Adipocyte (in vitro differentiated cells): ENCODE measurements around the gene PACS2.

Experiments
- DNase-seq: peaks from one replicate; pipeline ENCODE4 v3.0.0-alpha.2; 2015; ENCODE audit warnings: low read depth
- H3K27me3 ChIP-seq: replicated peaks from 2 replicates; pipeline ENCODE4 v1.7.0; 2013; ENCODE audit warnings: mild to moderate bottlenecking, low read length, moderate library complexity; ENCODE audit not compliant: control insufficient read depth, insufficient read depth
- H3K36me3 ChIP-seq: 2 replicates; pipeline ENCODE4 v1.7.0; 2013; ENCODE audit warnings: low read length, mild to moderate bottlenecking, moderate library complexity; ENCODE audit not compliant: control insufficient read depth, insufficient read depth, severe bottlenecking
- H3K4me1 ChIP-seq: 2 replicates; pipeline ENCODE4 v1.7.0; 2013; ENCODE audit warnings: mild to moderate bottlenecking, low read length, moderate library complexity; ENCODE audit not compliant: control insufficient read depth, insufficient read depth
- H3K4me3 ChIP-seq: 2 replicates; pipeline ENCODE4 v1.7.0; 2013; ENCODE audit warnings: mild to moderate bottlenecking, low read length, moderate library complexity
- H3K9ac ChIP-seq: 2 replicates; pipeline ENCODE4 v1.7.0; 2013; ENCODE audit warnings: mild to moderate bottlenecking, low read length, moderate library complexity
- H3K9me3 ChIP-seq: 2 replicates; pipeline ENCODE4 v1.7.0; 2013; ENCODE audit warnings: mild to moderate bottlenecking, low read length, moderate library complexity; ENCODE audit not compliant: control insufficient read depth

The PACS2 gene

DNA sequence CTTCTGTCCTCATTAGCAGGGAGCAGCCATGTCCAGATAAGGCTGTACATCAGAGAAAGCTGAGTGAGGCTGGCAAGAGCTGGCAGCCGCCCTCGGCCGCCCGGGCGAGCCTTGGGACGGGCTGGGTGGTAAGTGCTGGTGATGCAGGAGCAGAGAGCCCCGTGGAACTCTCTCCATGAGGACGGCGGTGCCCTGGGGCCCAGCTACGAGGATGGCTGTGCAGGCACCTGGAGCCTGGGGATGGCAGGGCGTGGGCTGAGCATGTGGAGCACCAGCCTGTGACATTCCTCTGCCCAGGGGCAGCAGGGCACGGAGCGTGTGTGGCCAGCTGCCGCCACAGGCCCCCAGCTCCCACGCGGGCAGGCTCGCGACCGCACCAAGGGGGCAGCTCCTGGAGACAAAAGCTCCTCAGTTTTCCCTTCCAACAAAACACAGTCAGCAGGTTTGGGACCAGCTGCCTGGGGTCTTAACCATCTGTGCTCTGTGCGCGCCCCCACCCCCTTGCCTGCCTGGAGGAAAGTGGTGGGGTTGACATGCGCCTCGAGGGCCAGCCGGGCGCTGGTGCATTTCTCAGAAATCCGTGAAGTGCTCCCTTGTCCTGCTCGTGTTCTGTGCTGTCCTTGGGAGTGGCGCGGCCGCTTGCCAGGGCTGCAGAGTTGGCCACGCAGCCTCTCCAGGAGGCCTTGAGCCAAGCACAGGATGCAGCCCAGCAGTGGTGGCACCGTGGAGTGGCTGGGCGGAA lies 21.4 kb downstream of the PACS2 start:
- H3K36me3 ChIP-seq = no peaks in the 10 kb centered on the region
- H3K27me3 ChIP-seq = no peaks in the 10 kb centered on the region
- H3K4me3 ChIP-seq = no peak overlapping the region
- H3K9me3 ChIP-seq = no peaks in the 10 kb centered on the region
- peaks cover 10% of the 10 kb centered on the region for H3K4me1 ChIP-seq
- DNase-seq = no peak
- H3K9ac ChIP-seq = no peak overlapping the region

DNA sequence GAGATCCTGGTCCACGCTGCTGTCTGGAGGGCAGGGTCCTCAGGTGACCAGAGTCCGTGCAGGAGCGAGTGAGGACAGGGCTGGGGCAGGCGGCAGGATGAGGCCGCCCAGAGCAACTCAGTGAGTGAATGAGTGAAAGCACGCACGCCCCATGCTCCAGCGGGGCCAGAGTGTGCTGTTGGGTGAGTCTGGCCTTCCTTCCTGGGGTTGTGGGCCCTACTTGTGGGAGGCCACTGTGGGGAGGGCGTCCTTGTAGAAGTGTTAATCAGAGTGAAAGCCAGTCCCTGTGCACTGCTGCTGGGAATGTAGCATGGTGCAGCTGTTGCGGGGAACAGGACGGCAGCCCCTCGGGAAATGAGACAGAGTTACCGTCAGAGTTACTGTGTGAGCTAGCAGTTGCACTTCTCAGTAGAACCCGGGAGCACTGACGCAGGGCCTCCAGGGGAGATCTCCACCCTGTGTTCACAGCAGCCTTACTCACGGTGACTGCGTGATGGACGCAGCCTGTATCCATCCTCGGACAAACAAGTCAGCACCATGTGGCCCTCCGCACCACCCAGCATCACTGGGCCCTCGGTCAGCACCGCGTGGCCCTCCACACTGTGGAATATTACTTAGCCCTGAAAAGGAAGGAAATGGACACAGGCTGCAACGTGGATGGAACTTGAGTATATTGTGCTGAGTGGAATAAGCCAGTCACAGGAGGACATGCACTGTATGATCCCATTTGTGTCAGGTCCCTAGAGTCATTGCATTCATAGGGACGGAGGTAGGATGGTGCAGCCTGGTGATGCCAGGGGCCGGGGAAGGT lies 22.1 kb downstream of the PACS2 start:
- H3K9me3 ChIP-seq = no peaks in the 10 kb centered on the region
- H3K4me1 ChIP-seq = peaks cover 18% of the 10 kb centered on the region
- no peak for DNase-seq
- H3K36me3 ChIP-seq = no peaks in the 10 kb centered on the region
- H3K9ac ChIP-seq = no peak overlapping the region
- no peak overlapping the region for H3K4me3 ChIP-seq
- H3K27me3 ChIP-seq = no peaks in the 10 kb centered on the region

DNA sequence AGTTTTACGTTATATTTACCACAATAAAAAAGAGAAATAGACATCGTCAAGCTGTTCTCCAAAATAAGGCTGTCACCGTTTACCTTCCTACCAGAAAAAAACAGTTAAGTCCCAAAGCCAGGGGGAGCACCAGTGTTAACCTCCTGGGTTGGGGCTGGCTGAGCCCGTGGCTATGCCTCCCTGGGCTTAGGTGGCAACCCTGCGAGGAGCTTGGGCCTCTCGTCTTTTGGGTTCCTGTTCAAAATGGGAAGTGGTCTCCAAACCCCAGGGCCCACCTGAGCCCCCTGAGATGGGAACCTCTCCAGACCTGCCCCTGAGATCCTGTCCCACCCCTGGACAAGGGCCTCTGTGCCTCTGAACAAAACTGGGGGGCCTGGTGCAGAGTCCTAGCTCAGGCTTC lies 22.9 kb downstream of the PACS2 start:
- Histone ChIP-seq H3K36me3 (no peaks in the 10 kb centered on the region), H3K9ac (no peak overlapping the region), H3K9me3 (no peaks in the 10 kb centered on the region), H3K4me1 (peaks cover 22% of the 10 kb centered on the region), H3K4me3 (no peak overlapping the region), H3K27me3 (no peaks in the 10 kb centered on the region)
- no peak for DNase-seq

DNA sequence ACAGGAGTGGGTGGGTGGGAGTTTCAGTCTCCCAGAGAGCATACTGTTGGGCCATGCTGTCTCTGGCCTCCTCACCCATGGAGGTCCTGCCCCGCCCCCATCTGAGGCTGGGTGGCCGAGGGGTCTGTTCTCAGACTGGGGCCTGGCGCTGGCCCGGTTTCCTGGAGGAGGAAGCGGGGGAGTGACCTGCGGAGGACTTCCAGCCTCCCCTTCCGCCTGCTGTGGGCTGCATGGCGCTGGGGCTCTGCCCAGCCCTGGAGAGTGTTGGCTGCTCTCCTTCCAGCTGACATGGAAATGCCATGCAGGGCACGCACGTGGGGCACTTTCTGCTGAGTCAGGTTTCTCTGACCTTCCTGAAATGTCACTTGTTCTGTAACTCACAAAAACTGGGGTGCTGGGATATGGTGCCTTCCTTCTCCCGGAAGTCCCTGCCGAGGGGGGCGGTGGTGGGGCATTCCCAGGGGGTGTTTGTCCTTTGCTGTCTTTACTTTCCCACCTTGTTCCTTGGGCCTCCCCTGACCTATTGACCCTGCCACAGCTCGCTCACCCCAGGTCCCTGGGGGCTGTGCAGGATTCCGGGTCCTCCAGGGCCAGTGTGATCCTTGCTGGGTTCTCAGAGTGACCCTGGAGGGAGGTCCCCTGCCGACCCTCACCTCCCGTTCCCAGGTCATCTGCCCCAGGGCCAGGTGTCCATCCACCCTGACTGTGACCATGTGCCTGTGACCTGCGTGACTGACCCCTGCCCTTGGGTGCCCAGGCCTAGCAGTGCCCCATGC lies 23.6 kb downstream of the PACS2 start:
- Histone ChIP-seq H3K9me3 (no peaks in the 10 kb centered on the region), H3K9ac (no peak overlapping the region), H3K4me3 (no peak overlapping the region), H3K4me1 (peaks cover 22% of the 10 kb centered on the region), H3K36me3 (no peaks in the 10 kb centered on the region), H3K27me3 (no peaks in the 10 kb centered on the region)
- no peak for DNase-seq

DNA sequence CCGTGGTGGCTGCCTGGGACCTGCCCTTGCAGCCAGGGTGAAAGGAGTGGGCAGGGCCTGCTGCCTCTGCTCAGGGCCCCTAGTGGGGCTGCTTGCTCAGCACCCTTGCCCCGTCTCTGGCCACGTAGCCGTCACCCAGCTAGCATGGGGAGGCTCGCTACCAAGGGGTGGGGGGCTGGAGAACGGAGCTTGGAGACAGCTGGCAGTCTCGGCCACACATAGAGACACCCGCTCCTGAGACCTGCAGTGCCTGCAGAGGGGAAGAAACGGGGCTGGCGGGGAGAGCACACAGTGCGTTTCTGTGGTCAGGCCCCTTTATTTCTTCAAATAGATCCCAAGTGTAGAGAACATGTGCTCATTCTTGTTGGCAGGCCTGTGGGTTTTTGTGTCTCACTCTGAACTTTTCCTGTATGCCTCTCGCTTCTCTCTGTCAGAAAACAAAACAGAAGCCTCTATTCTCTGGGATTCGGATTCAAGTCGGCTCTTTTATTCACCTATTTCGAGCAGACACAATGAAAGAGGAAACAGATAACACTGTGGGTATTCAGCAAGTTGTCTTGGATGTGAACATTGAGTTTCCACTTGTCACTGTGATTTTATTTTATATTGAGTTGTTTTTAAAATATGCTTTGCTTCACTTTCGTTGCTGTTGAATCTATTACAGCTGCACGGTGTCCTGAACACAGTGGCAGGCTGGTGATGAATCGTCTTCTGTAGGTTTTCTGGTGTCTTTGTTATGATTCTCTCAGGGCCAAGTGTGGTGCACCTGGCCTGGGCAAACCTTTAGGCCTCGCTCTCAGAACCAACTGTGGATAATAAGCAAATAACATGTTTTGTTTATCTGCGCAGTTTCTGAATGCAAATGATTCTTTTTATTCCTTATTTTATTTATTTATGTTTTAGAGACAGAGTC lies 26.5 kb downstream of the PACS2 start:
- no peak overlapping the region for H3K4me3 ChIP-seq
- H3K9ac ChIP-seq = peak overlapping the region; percentile 70
- H3K36me3 ChIP-seq = no peaks in the 10 kb centered on the region
- H3K9me3 ChIP-seq = no peaks in the 10 kb centered on the region
- H3K4me1 ChIP-seq = peaks cover 22% of the 10 kb centered on the region
- no peaks in the 10 kb centered on the region for H3K27me3 ChIP-seq
- DNase-seq = no peak

DNA sequence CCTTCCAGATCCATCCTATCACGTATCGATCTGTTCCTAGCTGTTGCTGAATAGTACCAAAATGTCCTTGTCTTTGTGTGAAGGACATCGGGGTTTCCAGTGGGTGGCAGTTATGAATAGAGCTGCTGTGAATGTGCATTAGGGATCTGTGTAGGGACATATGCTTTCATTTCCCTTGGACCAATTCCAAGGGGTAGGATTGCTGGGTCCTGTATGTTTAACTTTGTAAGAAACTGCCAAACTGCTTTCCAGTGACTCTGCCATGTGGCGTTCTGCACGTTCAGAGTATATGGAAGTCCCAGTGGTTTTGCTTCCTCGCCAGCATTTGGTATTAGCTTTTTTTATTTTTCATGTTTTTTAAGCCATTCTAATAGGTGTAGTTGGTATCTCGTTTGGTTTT lies 28.6 kb downstream of the PACS2 start:
- H3K9me3 ChIP-seq = no peaks in the 10 kb centered on the region
- no peak overlapping the region for H3K4me3 ChIP-seq
- no peaks in the 10 kb centered on the region for H3K36me3 ChIP-seq
- no peaks in the 10 kb centered on the region for H3K27me3 ChIP-seq
- peaks cover 18% of the 10 kb centered on the region for H3K4me1 ChIP-seq
- no peak for DNase-seq
- H3K9ac ChIP-seq = no peak overlapping the region

DNA sequence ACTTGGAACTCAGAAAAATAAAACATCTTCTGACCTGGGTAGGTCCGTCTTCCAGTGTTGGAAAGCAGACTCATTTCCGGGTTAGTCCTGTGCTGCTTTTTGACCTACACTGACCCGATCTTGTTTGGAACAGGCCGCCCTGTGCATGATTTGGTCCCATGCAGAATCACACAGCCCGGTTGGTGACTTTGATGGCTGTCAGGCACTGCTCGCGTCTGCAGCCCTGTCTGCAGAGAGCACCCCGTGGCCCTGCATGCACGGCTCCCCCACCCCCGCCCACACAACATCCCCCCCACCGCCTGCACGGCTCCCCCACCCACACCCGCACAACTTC lies 31.6 kb downstream of the PACS2 start:
- DNase-seq = no peak
- Histone ChIP-seq H3K4me3 (no peak overlapping the region), H3K4me1 (peaks cover 10% of the 10 kb centered on the region), H3K36me3 (no peaks in the 10 kb centered on the region), H3K9ac (no peak overlapping the region), H3K9me3 (no peaks in the 10 kb centered on the region), H3K27me3 (no peaks in the 10 kb centered on the region)

DNA sequence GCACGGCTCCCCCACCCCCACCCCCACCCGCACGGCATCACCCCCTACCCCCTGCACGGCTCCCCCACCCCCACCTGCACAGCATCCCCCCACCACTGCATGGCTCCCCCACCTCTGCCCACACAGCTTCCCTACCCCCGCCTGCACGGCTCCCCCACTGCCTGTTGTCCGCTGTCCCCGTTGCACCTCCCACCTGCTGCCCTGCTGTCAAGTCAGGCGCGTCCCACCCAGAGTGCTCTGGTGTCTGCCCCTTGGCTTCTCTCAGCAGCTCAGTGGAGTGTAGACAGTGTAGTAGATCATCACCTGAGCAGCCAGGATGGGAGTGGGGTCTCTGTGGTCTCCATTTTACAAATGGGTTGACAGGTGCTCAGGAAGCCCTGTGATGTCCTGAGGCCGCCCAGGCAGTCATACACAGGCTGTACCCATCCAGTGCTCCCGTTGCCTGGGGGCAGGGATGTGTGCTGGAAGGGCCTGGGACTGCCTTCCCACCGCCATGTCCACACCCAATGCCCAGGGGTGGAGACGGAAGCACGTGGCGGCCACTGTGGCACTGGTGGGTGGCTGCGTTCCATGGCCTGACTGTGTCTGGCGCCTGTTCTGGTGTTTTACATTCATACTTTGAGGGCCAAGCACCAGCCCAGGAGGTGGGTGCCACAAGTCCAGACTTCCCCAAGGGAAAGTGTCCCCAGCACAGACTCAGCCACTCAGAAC lies 32.5 kb downstream of the PACS2 start:
- H3K9ac ChIP-seq = no peak overlapping the region
- peaks cover 5% of the 10 kb centered on the region for H3K4me1 ChIP-seq
- no peaks in the 10 kb centered on the region for H3K9me3 ChIP-seq
- H3K4me3 ChIP-seq = no peak overlapping the region
- no peaks in the 10 kb centered on the region for H3K36me3 ChIP-seq
- H3K27me3 ChIP-seq = no peaks in the 10 kb centered on the region
- DNase-seq = no peak

DNA sequence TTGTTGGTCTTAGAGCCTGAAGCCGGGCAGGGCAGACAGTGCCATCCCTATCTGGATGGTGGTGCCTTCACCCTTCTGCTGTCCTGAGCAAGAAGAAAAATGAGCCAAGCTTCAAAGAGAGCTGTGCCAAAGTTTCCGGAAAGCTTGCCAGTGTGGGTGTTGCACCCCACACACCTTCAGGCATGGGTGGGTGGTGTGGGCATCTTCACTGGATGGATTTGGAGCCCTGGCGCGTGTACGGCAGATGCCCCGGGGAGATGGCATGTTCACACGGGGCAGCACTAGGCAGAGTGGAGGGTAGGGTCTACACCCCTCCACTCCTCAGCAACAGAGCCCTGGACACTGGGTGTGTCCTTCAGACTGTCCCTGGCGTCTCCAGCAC lies 33.0 kb downstream of the PACS2 start:
- H3K9me3 ChIP-seq = no peaks in the 10 kb centered on the region
- H3K27me3 ChIP-seq = no peaks in the 10 kb centered on the region
- H3K4me3 ChIP-seq = no peak overlapping the region
- peaks cover 4% of the 10 kb centered on the region for H3K4me1 ChIP-seq
- DNase-seq = no peak
- H3K9ac ChIP-seq = no peak overlapping the region
- no peaks in the 10 kb centered on the region for H3K36me3 ChIP-seq

DNA sequence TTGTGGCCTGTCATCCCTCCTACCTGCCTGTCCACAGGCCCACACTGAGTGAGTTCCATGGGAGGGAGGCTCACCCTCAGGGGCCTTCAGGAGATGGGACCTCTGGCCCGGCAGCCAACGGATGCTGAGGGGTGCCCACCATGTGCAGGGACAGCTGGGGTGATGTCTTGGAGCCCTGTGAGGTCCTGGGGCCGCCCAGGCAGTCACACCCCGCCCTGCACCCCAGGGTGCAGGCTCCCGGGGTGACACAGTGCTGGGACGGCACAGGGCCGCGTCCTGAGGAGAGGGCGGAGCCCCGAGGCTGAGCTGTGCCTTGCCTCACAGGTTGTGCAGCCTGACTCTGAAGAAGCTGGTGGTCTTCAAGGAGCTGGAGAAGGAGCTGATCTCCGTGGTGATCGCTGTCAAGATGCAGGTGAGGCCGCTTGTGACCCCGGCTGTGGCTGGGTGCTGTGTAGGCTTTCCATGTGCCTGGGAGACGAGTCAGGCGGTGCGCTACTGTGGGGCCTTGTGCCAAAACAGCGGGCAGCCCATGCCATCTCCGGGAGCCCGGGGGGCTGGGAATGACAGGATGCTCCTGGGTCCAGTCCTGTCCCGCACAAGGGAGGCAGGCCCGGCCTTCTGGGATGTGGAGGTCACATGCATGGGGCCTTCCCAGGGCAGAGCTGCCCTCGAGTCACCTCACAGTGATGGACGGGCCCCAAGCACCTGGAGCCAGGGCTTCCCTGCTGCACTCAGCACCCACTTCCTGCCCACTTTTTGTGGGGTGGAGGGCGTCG lies 33.8 kb downstream of the PACS2 start:
- Histone ChIP-seq H3K27me3 (no peaks in the 10 kb centered on the region), H3K9me3 (no peaks in the 10 kb centered on the region), H3K4me3 (no peak overlapping the region), H3K9ac (no peak overlapping the region), H3K4me1 (peaks cover 4% of the 10 kb centered on the region), H3K36me3 (no peaks in the 10 kb centered on the region)
- no peak for DNase-seq
